GM19467 (cell line): ENCODE results near the gene NHEJ1.

ENCODE experiments used
- ATAC-seq: cut with Tn5 transposase; IDR thresholded peaks from one replicate; pipeline ENCODE4 v1.9.1; 2021; ENCODE audit warnings: mild to moderate bottlenecking, moderate library complexity; ENCODE audit not compliant: unreplicated experiment

Gene NHEJ1

GRCh38 chr2:219059725-219060682, 100.6 kb downstream of the NHEJ1 start:
- ATAC-seq, result no peak

- no peak for ATAC-seq
Measured at GRCh38 chr2:219059375-219059724, 101.3 kb downstream of the NHEJ1 start.

- no peak for ATAC-seq
Measured at GRCh38 chr2:219058541-219059374, 101.9 kb downstream of the NHEJ1 start.

GRCh38 chr2:219057709-219058540, 102.7 kb downstream of the NHEJ1 start:
- peak; percentile 77 for ATAC-seq

- no peak for ATAC-seq
Measured at GRCh38 chr2:219056896-219057708, 103.5 kb downstream of the NHEJ1 start.

GRCh38 chr2:219056176-219056895, 104.3 kb downstream of the NHEJ1 start:
- ATAC-seq, result no peak

- ATAC-seq, result no peak
Measured at GRCh38 chr2:219054956-219055903, 105.4 kb downstream of the NHEJ1 start.

- no peak for ATAC-seq
Measured at GRCh38 chr2:219049282-219049681, 111.3 kb downstream of the NHEJ1 start.

- no peak for ATAC-seq
Measured at GRCh38 chr2:219045937-219046550, 114.6 kb downstream of the NHEJ1 start.

- ATAC-seq, result no peak
Measured at GRCh38 chr2:219042750-219043149, 117.9 kb downstream of the NHEJ1 start.

GRCh38 chr2:219042157-219042556, 118.5 kb downstream of the NHEJ1 start:
- ATAC-seq, result no peak

- ATAC-seq, result no peak
Measured at GRCh38 chr2:219041252-219041651, 119.4 kb downstream of the NHEJ1 start, which contains the start of gene CFAP65. Gene CFAP65, minus strand, starts transcription at chr2:219041516. Its CDS starts 2,468 bp downstream, at chr2:219039048.

- ATAC-seq, result no peak
Measured at GRCh38 chr2:219038600-219038999, 122.0 kb downstream of the NHEJ1 start.

- no peak for ATAC-seq
Measured at GRCh38 chr2:219037783-219038499, 122.7 kb downstream of the NHEJ1 start.

- no peak for ATAC-seq
Measured at GRCh38 chr2:219035942-219036341, 124.7 kb downstream of the NHEJ1 start.

- ATAC-seq, result no peak
Measured at GRCh38 chr2:219034823-219035222, 125.8 kb downstream of the NHEJ1 start.
